ENCODE data around the gene PTCD2. TPM values are rescaled to one million over a fixed set of nuclear protein-coding genes. Genes with fewer than 3 reads are reported as not detected.
A peak's percentile ranks its signal among the peaks of the same experiment; 100 is the strongest.
"Not testable (repeated sequence)": the region's sequence is repeated elsewhere in the genome, so short reads cannot be mapped to it uniquely, and the experiment has no call there.

PTCD2 gene
- total RNA-seq, 4 donors from 2014 or later: 4.8 to 10.2 (median 7.7) TPM

DNA sequence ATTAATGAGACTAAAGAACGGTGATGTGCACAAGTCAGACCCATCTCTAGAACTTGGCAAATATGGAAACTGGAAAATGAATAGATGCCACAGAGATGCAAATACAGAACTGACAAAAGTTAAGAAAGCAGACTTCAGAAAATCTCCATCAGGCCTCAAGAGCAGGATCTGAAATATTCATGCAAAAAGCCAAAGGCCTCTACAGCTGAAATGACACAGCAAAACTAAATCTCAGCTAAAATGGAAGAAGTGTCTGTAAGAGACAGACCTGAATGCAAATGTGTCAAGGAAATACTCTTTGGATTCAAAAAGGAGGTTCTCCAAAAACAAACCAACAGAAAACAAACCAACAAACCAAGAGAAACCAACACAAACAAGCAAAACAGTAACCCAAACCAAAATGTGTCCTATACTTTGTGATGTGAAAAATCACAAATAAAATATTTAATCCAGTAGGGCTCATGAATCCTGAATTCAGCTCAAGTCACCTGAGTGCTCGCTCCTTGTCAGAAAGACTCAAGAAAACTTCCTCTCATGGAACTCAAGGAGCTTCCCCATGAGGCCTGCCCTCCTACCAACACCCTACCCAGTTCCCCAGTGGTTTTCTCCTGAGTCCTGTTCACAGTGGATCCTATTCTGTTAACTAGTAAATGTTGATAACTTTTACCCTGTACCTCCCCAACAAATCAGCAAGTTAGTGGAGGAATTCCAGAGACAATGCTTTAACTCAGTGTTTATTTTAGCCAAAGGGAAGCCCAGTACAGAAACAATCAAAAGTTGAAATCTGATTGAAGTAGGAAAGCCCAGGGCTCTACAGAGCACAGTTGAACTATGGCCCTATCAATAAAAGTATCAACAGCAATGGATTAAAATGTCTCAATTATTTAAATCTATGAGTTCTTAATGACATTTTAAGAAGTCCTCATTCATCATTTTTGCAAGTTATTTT is 14.7 kb upstream of the PTCD2 start:
- DNase-seq (ENCODE audit: low spot score): no peak
- no peak for ATAC-seq (ENCODE audit: low FRiP score)
- TF ChIP-seq, protein P1, sequence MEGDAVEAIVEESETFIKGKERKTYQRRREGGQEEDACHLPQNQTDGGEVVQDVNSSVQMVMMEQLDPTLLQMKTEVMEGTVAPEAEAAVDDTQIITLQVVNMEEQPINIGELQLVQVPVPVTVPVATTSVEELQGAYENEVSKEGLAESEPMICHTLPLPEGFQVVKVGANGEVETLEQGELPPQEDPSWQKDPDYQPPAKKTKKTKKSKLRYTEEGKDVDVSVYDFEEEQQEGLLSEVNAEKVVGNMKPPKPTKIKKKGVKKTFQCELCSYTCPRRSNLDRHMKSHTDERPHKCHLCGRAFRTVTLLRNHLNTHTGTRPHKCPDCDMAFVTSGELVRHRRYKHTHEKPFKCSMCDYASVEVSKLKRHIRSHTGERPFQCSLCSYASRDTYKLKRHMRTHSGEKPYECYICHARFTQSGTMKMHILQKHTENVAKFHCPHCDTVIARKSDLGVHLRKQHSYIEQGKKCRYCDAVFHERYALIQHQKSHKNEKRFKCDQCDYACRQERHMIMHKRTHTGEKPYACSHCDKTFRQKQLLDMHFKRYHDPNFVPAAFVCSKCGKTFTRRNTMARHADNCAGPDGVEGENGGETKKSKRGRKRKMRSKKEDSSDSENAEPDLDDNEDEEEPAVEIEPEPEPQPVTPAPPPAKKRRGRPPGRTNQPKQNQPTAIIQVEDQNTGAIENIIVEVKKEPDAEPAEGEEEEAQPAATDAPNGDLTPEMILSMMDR (IDR thresholded peaks at IDR 0.05): no peak

DNA sequence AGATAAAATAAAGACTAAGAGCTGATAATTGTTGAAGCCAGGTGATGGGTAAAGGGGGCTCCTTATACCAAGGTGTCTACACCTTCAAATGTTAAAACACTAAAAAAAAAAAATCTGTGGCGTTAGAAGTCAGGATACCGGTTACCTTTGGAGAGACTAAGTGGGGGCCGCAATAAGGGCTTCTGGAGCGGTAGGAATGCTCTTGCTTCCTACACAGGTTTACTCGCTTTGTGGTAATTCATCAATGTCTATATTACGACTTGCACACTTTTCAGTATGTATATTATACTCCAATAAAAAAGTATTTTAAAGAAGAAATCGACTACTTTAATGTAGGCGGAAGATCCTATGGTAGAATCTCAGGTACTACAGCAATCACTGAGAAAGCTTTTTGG is 12.6 kb upstream of the PTCD2 start:
- ATAC-seq (ENCODE audit: low FRiP score) (no peak), DNase-seq (ENCODE audit: low spot score) (no peak)
- TF ChIP-seq, protein P1 (IDR thresholded peaks at IDR 0.05): no peak

DNA sequence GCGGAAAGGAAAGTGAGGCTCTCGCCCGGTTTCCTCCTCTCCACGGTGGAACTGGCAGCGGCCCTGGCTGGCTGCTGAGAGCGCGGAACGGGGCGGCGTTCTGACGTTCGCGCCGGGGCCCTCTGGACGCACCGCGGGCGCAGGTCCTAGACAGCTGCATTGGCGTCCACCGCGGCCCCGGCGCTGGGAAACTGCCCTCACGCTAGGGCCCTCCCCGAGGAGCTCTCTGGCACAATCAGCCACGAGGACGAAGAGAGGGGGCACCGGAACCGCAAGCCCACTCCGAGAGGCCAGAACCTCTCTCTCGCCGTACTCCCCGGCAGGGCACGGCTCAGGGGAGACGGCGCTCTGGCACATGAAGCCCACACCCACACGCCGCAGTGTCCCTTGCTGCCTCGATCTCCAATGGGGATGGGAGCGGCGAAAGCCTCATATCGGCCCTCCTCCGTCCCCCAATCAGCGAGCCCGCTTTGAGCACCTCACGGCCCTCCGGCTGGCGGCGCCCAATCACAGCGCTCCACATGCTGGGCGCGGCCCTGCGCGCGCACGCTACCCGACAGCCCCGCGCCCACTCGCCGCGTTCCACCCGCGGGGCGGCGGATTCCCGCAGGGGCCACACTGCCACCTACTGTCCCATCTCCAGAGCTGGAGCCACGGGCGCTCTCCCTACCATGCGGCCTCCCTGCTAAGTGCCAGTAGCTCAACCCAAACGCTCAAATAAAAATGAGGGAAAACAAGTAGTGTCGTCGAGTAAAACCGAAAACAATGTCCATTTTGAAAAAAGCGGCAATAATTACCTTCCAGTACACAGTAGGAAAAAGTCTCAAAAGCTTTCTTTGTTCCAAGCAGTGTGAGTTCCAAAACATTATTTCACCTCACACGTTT is 12.0 kb upstream of the PTCD2 start:
- DNase-seq (ENCODE audit: low spot score) (peak; percentile 77), ATAC-seq (ENCODE audit: low FRiP score) (peak; percentile 100)
- TF ChIP-seq, protein P1 (IDR thresholded peaks at IDR 0.05): peak in 2 of 3 donors; percentile 16 to 77

DNA sequence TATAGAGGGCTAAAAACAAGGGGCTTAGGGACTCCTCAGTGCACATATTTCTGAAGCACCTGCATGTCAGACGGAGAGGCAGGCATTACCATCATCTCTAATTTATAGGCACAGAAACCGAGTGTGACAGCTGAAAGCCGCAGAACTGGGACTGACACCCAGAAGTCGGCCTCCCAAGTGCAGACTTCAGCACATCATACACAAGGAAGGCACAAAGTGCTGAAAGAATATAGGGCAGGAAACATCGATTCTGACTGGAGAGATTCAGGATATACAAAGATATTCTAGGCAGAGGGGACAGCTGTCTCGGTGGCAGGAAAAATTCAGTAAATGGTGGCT is 11.4 kb upstream of the PTCD2 start:
- no peak for DNase-seq (ENCODE audit: low spot score)
- TF ChIP-seq, protein P1 (IDR thresholded peaks at IDR 0.05): no peak
- no peak for ATAC-seq (ENCODE audit: low FRiP score)

DNA sequence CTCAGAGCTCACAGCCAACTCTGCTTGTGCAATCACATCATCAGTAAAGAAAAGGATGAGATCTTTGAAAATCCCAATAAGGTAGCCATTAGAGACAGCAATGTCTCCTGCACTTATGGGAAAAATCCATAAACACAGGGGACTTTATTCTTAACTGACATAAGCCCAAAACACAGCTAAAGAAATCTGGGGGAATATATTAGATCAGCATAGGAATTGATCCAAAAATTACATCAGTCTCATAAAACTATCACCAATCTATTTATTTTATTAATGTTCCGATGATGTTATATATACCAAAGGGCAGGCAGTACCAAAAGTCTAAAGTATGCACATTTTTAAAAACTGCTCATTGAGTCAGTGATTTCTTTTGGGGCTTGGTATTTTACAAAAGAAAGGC is 7.0 kb upstream of the PTCD2 start:
- DNase-seq (ENCODE audit: low spot score) (no peak), ATAC-seq (ENCODE audit: low FRiP score) (no peak)
- TF ChIP-seq, protein P1 (IDR thresholded peaks at IDR 0.05): no peak

DNA sequence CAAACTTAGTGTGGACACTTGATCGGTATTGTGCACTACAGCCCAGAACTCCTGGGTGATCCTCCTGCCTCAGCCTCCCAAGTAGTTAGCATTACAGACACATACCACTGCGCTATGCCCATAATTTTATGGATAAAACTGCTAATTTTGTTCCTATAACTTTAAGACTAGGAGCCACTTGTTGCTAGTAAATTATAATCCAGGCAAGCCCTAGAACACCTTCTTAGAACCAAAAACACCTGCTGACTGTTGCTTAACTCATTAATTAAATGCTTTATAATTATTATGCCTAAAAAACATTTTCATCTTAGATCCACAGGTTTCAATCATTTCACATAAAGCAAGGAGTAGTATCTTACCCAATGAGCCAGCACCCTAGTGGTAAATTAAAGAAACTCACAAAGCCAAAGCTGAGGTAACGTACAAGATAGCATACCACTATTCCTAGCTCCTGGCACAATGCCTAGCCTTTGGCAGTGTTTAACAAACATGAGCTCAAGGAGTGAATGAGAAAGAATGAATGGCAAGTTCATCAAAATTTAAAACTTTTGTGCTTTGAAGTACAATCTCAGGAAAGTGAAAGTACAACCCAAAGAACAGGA is 5.5 kb upstream of the PTCD2 start:
- DNase-seq (ENCODE audit: low spot score) (no peak), ATAC-seq (ENCODE audit: low FRiP score) (peak; percentile 53)
- TF ChIP-seq, protein P1 (IDR thresholded peaks at IDR 0.05): no peak

DNA sequence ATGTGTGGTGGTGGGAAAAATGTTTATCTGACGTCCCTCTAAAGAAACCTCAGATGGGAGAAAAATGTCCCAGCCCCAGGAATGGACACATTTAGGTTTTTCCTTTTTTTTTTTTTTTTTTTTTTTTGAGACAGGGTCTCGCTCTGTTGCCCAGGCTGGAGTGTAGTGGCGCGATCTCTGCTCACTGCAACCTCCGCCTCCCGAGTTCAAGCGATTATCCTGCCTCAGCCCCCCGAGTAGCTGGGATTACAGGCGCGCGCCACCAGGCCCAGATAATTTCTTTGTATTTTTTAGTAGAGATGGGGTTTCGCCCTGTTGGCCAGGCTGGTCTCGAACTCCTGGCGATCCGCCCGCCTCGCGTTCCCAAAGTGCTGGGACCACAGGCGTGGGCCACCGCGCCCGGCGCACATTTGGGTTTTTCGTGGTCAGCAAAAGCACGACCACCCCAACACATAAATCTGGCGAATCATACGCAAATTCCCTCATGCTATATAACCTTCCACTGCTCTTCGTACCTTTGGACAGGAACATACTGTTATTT is 668 bp upstream of the PTCD2 start:
- ATAC-seq (ENCODE audit: low FRiP score); DNase-seq (ENCODE audit: low spot score): not testable (repeated sequence)
